GM23248 (cell line): Measurements from ENCODE around the gene KATNB1.

Experiments used
- EZH2 ChIP-seq: fragments of 200-600 bp; sonication (generic); IDR thresholded peaks from 2 replicates; pipeline ENCODE4 v1.6.1; 2018; ENCODE audit warnings: antibody characterized with exemption, mild to moderate bottlenecking; ENCODE audit not compliant: insufficient read depth, poor library complexity, severe bottlenecking
- EZH2phosphoT487 ChIP-seq: fragments of 200-600 bp; sonication (generic); IDR thresholded peaks from 2 replicates; pipeline ENCODE4 v1.6.1; 2018; ENCODE audit warnings: antibody characterized with exemption, moderate library complexity, mild to moderate bottlenecking, low read depth; ENCODE audit not compliant: insufficient read depth

DNA sequence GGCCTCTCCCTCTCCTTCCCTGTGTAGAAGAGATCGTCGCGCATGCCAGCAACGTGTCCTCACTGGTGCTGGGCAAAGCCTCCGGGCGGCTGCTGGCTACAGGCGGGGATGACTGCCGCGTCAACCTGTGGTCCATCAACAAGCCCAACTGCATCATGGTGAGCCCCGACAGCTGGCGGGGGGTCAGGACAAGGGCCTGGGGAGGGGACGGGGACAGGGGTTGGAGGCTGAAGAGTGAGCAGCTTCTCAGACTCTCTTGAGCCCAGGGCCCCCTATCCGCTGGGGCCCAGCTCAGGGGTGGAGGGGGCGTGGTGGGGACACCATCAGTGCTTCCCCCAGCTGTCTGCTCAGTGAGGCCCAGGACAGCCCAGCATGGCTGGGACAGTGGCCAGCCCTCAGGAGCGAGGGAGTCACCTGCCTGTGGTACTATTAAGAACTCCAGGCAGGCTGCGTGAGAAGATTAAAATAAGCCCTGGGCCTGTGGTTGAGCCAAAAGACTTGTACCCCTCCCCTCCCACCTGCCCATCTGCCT lies 6.2 kb downstream of the KATNB1 start:
- TF ChIP-seq EZH2 = no peak
- TF ChIP-seq EZH2phosphoT487 = no peak
